Right lobe of liver (tissue), 6 donors: ENCODE measurements around the gene RPTOR. TPM values are rescaled to one million over a fixed set of nuclear protein-coding genes. Genes with fewer than 3 reads are reported as not detected.

ENCODE experiments used
- ATAC-seq, 4 donors: fragments of 200-7000 bp; cut with Tn5 transposase; one replicate each; pipeline ENCODE4 v1.9.1; 2020; ENCODE audit warnings: mild to moderate bottlenecking in 4 of 4, moderate library complexity in 4 of 4
- DNase-seq, 3 donors: peaks; one replicate each; pipeline ENCODE4 v3.0.0-alpha.2; 2020
- H3K27ac ChIP-seq, 3 donors: fragments of 200-600 bp; one replicate each; pipeline ENCODE4 v1.8.0; 2022
- H3K27me3 ChIP-seq, 2 donors: fragments of 200-600 bp; one replicate each; pipeline ENCODE4 v1.8.0; 2022
- H3K36me3 ChIP-seq, 4 donors: fragments of 200-600 bp; sonication (generic) in 1 of 4; one replicate each; pipeline versions ENCODE4 v1.5.1 to v1.8.0; 2017 to 2022; ENCODE audit warnings: control low read depth in 1 of 4
- H3K4me1 ChIP-seq, 4 donors: fragments of 200-600 bp; sonication (generic) in 1 of 4; one replicate each; pipeline versions ENCODE4 v1.5.1 to v1.8.0; 2017 to 2022; ENCODE audit warnings: control low read depth in 1 of 4
- H3K4me3 ChIP-seq, 3 donors: fragments of 200-600 bp; one replicate each; pipeline ENCODE4 v1.8.0; 2022
- H3K9me3 ChIP-seq, 4 donors: fragments of 200-600 bp; sonication (generic) in 1 of 4; one replicate each; pipeline versions ENCODE4 v1.5.1 to v1.8.0; 2017 to 2022; ENCODE audit warnings: control low read depth in 1 of 4
- POLR2A ChIP-seq: fragments of 450-650 bp; IDR thresholded peaks from one replicate; pipeline ENCODE4 v1.6.1; 2017; ENCODE audit warnings: antibody characterized with exemption, mild to moderate bottlenecking
- WGBS: methylation state at CpG from one replicate; pipeline ENCODE4 v1.1.6; 2018; ENCODE audit warnings: low coverage, low lambda C conversion rate; ENCODE audit not compliant: insufficient coverage; ENCODE audit errors: missing lambda C conversion rate; 5-methylcytosine and 5-hydroxymethylcytosine counted together
- intact Hi-C, 2 donors: fragments of 100-400 bp; cut with DNase I; formaldehyde crosslinking; loops; one replicate each; pipeline versions ENCODE4 v1.11.2 to v1.14.1; 2022
- total RNA-seq, 6 experiments: library from RNA; depleted of rRNA in 2 of 6; stranded (reverse); fragments of >200 nt in 2 of 6; fragmentation: NEBNext Ultra II Directional in 3 of 6; extraction: Animal tissue kit (Norgen Biotek cat#: 25700) in 3 of 6; gene quantifications; one replicate each; pipeline versions ENCODE4 v1.1.0 to v1.2.4, GENCODE V29; 2016 to 2023
- TF ChIP-seq, protein P1 (sequence below), 4 donors: fragments of 200-600 bp in 3 of 4; fragments of 450-650 bp in 1 of 4; IDR thresholded peaks; one replicate each; pipeline versions ENCODE4 v1.5.1 to v1.8.0; 2016 to 2022; ENCODE audit warnings: antibody characterized with exemption in 4 of 4, mild to moderate bottlenecking in 2 of 4
- donor health status: DM: no; HTN: yes; CAD: no.
- donor health status: DM: no; HTN: no; CAD: no.
- donor health status: DM: no; HTN: no; CAD: no.
- donor health status: DM: no; HTN: yes; CAD: no.
- donor health status: DM: no; HTN: yes; CAD: no.

RPTOR gene
- total RNA-seq, 6 experiments from 2014 or later, result 13.1 to 24.0 (median 15.5) TPM

DNA sequence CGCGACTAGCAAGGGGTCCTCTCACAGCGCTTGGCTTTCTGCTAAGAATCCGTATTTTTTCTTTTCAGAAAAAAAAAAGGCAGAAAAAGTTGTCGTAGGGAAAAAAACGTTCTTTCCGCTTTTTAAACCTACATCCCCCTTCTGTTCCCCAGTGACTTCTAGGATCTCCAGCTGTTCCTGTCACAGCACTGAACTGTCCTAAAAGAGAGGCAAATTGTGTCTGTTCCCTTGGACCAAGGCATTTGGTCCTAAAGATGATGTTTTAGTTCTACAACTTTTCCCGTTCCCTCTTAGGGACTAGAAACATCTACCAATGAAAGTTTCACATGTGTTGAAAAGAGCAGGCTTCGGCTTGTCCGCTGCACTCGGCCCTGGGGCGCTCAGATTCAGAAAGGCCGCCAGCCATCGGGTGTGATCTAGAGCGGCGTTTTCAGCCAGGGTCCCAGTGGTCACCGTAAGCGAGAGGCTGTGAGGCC is 346.3 kb downstream of the RPTOR start:
- WGBS, result 85% methylated on average over 12 of the region's 18 CpGs
- ATAC-seq, result no peak
- TF ChIP-seq POLR2A, result no peak
- TF ChIP-seq, protein P1, sequence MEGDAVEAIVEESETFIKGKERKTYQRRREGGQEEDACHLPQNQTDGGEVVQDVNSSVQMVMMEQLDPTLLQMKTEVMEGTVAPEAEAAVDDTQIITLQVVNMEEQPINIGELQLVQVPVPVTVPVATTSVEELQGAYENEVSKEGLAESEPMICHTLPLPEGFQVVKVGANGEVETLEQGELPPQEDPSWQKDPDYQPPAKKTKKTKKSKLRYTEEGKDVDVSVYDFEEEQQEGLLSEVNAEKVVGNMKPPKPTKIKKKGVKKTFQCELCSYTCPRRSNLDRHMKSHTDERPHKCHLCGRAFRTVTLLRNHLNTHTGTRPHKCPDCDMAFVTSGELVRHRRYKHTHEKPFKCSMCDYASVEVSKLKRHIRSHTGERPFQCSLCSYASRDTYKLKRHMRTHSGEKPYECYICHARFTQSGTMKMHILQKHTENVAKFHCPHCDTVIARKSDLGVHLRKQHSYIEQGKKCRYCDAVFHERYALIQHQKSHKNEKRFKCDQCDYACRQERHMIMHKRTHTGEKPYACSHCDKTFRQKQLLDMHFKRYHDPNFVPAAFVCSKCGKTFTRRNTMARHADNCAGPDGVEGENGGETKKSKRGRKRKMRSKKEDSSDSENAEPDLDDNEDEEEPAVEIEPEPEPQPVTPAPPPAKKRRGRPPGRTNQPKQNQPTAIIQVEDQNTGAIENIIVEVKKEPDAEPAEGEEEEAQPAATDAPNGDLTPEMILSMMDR (IDR thresholded peaks at IDR 0.05), result no peak
- H3K4me1 ChIP-seq, result no peaks in the 10 kb centered on the region
- no peaks in the 10 kb centered on the region for H3K27me3 ChIP-seq
- intact Hi-C loops, result no loop called here
- peaks cover 0 to 9% (median 0%) of the 10 kb centered on the region in 4 donors for H3K36me3 ChIP-seq
- H3K4me3 ChIP-seq, result no peak overlapping the region
- H3K27ac ChIP-seq, result no peak overlapping the region
- DNase-seq, result peak in 1 of 3 donors; percentile 40
- H3K9me3 ChIP-seq, result no peaks in the 10 kb centered on the region

DNA sequence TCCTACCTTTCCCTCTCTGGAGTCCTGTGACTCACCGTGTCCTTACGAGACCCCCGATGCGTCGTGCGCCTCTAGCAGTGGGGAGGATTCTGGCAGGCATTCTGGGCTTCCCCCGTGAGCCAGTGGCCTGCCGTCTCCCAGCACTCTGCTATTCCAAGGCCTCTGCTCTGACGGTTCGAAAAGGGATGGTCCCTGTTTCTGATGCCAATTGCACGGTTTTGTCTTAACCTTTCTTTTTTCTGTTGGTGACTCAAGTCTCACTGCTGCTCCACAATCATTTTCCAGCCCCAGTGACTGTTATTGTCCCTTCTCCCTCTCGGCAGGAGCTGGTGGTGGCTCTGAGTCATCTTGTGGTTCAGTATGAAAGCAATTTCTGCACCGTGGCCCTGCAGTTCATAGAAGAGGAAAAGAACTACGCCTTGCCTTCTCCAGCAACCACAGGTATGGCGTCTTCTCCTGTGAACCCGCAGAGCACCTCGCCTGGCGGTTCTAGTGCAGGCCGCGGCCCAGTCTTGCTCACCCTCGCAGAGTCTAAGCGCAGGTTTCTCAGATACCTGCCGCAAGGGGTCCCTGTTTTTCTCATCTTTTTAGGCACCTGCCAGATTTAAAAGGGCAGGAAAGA is 346.9 kb downstream of the RPTOR start:
- no peaks in the 10 kb centered on the region for H3K9me3 ChIP-seq
- ATAC-seq (peak in 1 of 4 donors; percentile 18), DNase-seq (peak in 2 of 3 donors; percentile 7 to 40)
- H3K27me3 ChIP-seq, result no peaks in the 10 kb centered on the region
- no peak overlapping the region for H3K27ac ChIP-seq
- TF ChIP-seq, protein P1 (IDR thresholded peaks at IDR 0.05), result no peak
- TF ChIP-seq POLR2A, result no peak
- WGBS, result 88% methylated on average over 14 of the region's 23 CpGs
- intact Hi-C loops, result no loop called here
- peaks cover 0 to 9% (median 0%) of the 10 kb centered on the region in 4 donors for H3K36me3 ChIP-seq
- no peaks in the 10 kb centered on the region for H3K4me1 ChIP-seq
- no peak overlapping the region for H3K4me3 ChIP-seq

DNA sequence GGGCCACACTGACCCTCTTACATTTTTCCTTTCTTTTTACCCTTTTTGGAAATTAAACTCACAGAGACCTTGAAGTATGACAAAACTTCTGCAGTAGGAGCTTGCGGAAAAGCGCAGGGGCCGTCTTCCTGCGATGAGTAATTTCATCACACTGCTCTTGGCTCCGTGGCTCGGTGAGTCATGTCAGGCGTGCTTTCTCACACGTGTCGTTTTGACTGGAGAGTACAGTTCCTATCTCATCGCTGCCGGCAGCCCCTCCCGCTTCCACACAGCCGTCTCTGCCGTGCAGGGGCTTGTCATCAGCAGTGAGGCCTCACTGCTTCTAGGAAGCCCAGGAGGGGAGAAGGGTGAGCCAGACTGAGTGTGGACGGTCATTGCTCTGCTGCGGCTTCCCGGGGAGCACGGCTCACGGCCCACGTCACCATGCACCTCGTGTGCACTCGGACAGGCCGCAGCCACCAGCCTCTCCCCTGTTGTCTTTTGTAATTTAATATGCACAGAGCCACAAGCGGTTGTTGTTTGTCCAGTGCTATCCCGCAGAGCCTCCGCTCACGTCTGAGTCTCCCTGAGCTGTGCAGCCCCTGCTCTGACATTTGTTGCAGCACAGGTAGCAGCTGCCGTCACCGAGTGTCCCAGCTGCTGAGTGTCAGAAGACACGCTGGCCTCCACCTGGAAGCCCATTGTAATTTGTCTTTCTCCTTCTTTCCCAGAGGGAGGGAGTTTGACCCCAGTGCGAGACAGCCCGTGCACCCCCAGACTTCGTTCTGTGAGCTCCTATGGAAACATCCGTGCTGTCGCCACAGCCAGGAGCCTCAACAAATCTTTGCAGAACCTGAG is 347.6 kb downstream of the RPTOR start:
- TF ChIP-seq, protein P1 (IDR thresholded peaks at IDR 0.05), result no peak
- no peak for TF ChIP-seq POLR2A
- no peak overlapping the region for H3K27ac ChIP-seq
- no peaks in the 10 kb centered on the region for H3K27me3 ChIP-seq
- peaks cover 0 to 9% (median 0%) of the 10 kb centered on the region in 4 donors for H3K36me3 ChIP-seq
- no peaks in the 10 kb centered on the region for H3K4me1 ChIP-seq
- WGBS, result 82% methylated on average over 26 of the region's 35 CpGs
- DNase-seq (no peak), ATAC-seq (peak in 2 of 4 donors; percentile 37 to 55)
- intact Hi-C loops, result no loop called here
- no peaks in the 10 kb centered on the region for H3K9me3 ChIP-seq
- H3K4me3 ChIP-seq, result no peak overlapping the region

DNA sequence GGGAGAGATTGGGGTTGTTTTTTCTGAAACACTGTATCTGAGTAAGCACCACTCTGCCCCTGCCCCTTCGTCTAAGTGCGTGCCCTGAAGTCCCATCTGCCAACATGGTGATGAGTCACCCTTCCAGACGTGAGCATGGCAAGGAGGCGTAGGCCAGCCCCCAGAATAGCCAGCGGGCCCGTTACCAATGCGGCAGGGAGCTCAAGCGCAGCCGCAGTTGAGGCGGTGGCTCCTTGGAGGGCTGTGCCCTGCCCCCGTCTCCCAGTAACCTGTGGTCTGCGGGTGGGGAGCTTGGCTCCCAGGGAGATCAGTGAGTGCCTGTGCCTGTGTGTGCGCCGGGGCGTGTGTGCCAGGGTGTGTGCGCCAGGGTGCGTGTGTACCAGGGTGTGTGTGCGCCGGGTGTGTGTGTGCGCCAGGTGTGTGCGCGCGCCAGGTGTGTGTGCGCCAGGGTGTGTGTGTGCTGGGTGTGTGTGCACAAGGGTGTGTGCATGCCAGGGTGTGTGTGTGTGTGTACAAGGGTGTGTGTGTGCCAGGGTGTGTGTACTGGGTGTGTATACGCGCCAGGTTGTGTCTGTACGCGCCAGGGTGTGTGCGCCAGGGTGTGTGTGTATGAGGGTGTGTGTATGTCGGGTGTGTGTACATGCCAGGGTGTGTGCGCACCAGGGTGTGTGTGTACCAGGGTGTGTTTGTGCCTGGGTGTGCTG is 348.4 kb downstream of the RPTOR start:
- TF ChIP-seq, protein P1 (IDR thresholded peaks at IDR 0.05), result no peak
- no peak for TF ChIP-seq POLR2A
- no peaks in the 10 kb centered on the region for H3K27me3 ChIP-seq
- H3K27ac ChIP-seq, result no peak overlapping the region
- H3K9me3 ChIP-seq, result no peaks in the 10 kb centered on the region
- H3K4me1 ChIP-seq, result no peaks in the 10 kb centered on the region
- H3K36me3 ChIP-seq, result peaks cover 0 to 9% (median 0%) of the 10 kb centered on the region in 4 donors
- no peak overlapping the region for H3K4me3 ChIP-seq
- DNase-seq (no peak), ATAC-seq (no peak)
- intact Hi-C loops, result no loop called here
- 0% methylated on average over 1 of the region's 31 CpGs for whole genome bisulfite sequencing
